ENCODE measurements around the gene FKBP3.

DNA sequence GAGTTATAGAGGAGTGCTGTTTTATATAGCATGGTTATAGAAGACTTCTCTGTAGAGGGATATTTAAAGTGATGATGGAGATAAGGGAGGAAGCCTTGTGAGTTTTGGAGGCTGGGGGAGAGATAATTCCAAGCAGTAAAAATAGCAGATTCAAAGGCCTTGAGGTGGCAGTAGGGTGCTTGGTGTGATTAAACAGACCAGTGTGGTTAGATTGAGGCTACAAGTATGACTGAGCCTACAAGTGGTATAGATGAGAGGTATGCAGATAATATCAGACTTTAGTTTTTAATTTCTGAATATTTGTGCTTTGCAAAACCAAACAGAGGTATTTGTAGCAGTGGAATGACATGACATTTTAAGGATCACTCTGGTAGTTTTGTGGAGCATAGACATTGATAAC, 21.8 kb upstream of the FKBP3 start:
- TF ChIP-seq POLR2A (IDR thresholded peaks at IDR 0.05; ENCODE audit: low read depth) (no peak), POLR2AphosphoS5 (IDR thresholded peaks at IDR 0.05) (no peak)
- TF ChIP-seq, protein P1, sequence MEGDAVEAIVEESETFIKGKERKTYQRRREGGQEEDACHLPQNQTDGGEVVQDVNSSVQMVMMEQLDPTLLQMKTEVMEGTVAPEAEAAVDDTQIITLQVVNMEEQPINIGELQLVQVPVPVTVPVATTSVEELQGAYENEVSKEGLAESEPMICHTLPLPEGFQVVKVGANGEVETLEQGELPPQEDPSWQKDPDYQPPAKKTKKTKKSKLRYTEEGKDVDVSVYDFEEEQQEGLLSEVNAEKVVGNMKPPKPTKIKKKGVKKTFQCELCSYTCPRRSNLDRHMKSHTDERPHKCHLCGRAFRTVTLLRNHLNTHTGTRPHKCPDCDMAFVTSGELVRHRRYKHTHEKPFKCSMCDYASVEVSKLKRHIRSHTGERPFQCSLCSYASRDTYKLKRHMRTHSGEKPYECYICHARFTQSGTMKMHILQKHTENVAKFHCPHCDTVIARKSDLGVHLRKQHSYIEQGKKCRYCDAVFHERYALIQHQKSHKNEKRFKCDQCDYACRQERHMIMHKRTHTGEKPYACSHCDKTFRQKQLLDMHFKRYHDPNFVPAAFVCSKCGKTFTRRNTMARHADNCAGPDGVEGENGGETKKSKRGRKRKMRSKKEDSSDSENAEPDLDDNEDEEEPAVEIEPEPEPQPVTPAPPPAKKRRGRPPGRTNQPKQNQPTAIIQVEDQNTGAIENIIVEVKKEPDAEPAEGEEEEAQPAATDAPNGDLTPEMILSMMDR (IDR thresholded peaks at IDR 0.05) = no peak
